ENCODE data around the gene CMTR1. TPM values are rescaled to one million over a fixed set of nuclear protein-coding genes. Genes with fewer than 3 reads are reported as not detected.

CMTR1 gene
- total and polyA plus RNA-seq, 10 of the 15 experiments (the other 5 are each of a cell fraction or from before 2014, with no cell fraction given): 2.7 to 67.0 (median 46.2) TPM

DNA sequence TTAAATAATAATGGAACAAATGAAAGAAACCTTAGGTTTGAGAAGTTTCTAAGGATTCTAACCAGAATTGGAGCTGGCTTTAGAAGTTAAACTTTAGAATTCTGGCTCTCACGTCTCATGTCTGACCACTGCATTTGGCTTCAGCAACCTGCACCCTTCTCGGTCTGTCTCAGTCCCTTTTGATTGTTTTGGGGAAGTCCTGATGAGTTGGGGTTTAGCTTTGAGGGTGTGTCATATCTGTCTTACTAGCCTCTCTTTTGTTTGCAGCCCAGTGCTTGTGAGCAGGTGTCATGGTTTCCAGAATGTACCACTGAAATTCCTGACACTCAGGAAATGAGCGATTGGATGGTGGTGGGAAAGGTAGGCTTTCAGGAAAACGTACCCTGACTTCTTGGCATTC, 17.0 kb downstream of the CMTR1 start:
- no peak overlapping the region for H3K4me3 ChIP-seq
- POLR2A ChIA-PET: no interaction called here

More for the DNA sequence above, 17.0 kb downstream of the CMTR1 start:
- intact Hi-C loops (cut with micrococcal nuclease; ENCODE audit: unreplicated experiment): no loop called here
- Histone ChIP-seq H3K36me3 (ENCODE audit: control insufficient read depth in 2 of 2, insufficient read depth in 2 of 2, low read length in 1 of 2) (peaks cover 17 to 53% of the 10 kb centered on the region in 2 experiments), H3K4me2 (ENCODE audit: control insufficient read depth, insufficient read depth) (no peak overlapping the region), H3K27ac (ENCODE audit: control insufficient read depth, insufficient read depth) (no peak overlapping the region), H3K4me1 (ENCODE audit: control insufficient read depth, insufficient read depth, low read length) (no peaks in the 10 kb centered on the region), H2AFZ (ENCODE audit: control insufficient read depth, low read depth, low read length) (no peak overlapping the region), H3K9ac (ENCODE audit: control insufficient read depth, insufficient read depth, low read length) (no peak overlapping the region), H4K20me1 (ENCODE audit: control insufficient read depth, insufficient read depth) (no peaks in the 10 kb centered on the region), H3K79me2 (ENCODE audit: control insufficient read depth, insufficient read depth, low read length) (no peaks in the 10 kb centered on the region), H3K9me3 (replicated peaks; ENCODE audit: control insufficient read depth, insufficient read depth, low read length) (no peaks in the 10 kb centered on the region), H3K27me3 (replicated peaks in 1 of 2; ENCODE audit: control insufficient read depth in 2 of 2, insufficient read depth in 2 of 2, low read length in 1 of 2) (no peaks in the 10 kb centered on the region)
- DNase-seq (ENCODE audit: low read depth, low spot score) (no peak), ATAC-seq (no peak), FAIRE-seq (no peak)
- ChIA-PET RAD21 (ENCODE audit: unreplicated experiment) (no interaction called here), CTCF (interaction anchor here (0.7 to 0.8 kb wide), 2 partner anchors 117 to 124 kb away, joined by 3 read pairs; no protein-coding TSS in a partner anchor), SMC1A (ENCODE audit: uncharacterized antibody, unreplicated experiment) (interaction anchor here (1.0 to 1.9 kb wide), 2 partner anchors 9 to 10 kb away, joined by 3 to 4 read pairs; no protein-coding TSS in a partner anchor)
- TF ChIP-seq SREBF2 (IDR thresholded peaks at IDR 0.05; ENCODE audit: low read length): no peak
- TF ChIP-seq NFYA (IDR thresholded peaks at IDR 0.05; ENCODE audit: borderline replicate concordance, low read depth, low read length): no peak
- TF ChIP-seq SIN3A (IDR thresholded peaks at IDR 0.05; ENCODE audit: low read depth, low read length): no peak
- TF ChIP-seq MYC (IDR thresholded peaks at IDR 0.05; ENCODE audit: insufficient read depth, insufficient read length, insufficient replicate concordance, low read length, severe bottlenecking): no peak
- TF ChIP-seq YBX1 (IDR thresholded peaks at IDR 0.05): no peak
- TF ChIP-seq, protein P1, sequence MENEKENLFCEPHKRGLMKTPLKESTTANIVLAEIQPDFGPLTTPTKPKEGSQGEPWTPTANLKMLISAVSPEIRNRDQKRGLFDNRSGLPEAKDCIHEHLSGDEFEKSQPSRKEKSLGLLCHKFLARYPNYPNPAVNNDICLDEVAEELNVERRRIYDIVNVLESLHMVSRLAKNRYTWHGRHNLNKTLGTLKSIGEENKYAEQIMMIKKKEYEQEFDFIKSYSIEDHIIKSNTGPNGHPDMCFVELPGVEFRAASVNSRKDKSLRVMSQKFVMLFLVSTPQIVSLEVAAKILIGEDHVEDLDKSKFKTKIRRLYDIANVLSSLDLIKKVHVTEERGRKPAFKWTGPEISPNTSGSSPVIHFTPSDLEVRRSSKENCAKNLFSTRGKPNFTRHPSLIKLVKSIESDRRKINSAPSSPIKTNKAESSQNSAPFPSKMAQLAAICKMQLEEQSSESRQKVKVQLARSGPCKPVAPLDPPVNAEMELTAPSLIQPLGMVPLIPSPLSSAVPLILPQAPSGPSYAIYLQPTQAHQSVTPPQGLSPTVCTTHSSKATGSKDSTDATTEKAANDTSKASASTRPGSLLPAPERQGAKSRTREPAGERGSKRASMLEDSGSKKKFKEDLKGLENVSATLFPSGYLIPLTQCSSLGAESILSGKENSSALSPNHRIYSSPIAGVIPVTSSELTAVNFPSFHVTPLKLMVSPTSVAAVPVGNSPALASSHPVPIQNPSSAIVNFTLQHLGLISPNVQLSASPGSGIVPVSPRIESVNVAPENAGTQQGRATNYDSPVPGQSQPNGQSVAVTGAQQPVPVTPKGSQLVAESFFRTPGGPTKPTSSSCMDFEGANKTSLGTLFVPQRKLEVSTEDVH (IDR thresholded peaks at IDR 0.05; ENCODE audit: low read depth, partially characterized antibody): no peak
- TF ChIP-seq KLF5 (IDR thresholded peaks at IDR 0.05; ENCODE audit: partially characterized antibody): no peak
- no peak for TF ChIP-seq ZSCAN29 (IDR thresholded peaks at IDR 0.05)
- TF ChIP-seq NR2C1 (IDR thresholded peaks at IDR 0.05): no peak
- no peak for TF ChIP-seq SMAD5 (IDR thresholded peaks at IDR 0.05; ENCODE audit: low read depth)
- TF ChIP-seq HDAC6 (IDR thresholded peaks at IDR 0.05; ENCODE audit: unreplicated experiment): no peak
- no peak for TF ChIP-seq WRNIP1 (IDR thresholded peaks at IDR 0.05; ENCODE audit: borderline replicate concordance, low read depth, low read length)
- TF ChIP-seq, protein P2, sequence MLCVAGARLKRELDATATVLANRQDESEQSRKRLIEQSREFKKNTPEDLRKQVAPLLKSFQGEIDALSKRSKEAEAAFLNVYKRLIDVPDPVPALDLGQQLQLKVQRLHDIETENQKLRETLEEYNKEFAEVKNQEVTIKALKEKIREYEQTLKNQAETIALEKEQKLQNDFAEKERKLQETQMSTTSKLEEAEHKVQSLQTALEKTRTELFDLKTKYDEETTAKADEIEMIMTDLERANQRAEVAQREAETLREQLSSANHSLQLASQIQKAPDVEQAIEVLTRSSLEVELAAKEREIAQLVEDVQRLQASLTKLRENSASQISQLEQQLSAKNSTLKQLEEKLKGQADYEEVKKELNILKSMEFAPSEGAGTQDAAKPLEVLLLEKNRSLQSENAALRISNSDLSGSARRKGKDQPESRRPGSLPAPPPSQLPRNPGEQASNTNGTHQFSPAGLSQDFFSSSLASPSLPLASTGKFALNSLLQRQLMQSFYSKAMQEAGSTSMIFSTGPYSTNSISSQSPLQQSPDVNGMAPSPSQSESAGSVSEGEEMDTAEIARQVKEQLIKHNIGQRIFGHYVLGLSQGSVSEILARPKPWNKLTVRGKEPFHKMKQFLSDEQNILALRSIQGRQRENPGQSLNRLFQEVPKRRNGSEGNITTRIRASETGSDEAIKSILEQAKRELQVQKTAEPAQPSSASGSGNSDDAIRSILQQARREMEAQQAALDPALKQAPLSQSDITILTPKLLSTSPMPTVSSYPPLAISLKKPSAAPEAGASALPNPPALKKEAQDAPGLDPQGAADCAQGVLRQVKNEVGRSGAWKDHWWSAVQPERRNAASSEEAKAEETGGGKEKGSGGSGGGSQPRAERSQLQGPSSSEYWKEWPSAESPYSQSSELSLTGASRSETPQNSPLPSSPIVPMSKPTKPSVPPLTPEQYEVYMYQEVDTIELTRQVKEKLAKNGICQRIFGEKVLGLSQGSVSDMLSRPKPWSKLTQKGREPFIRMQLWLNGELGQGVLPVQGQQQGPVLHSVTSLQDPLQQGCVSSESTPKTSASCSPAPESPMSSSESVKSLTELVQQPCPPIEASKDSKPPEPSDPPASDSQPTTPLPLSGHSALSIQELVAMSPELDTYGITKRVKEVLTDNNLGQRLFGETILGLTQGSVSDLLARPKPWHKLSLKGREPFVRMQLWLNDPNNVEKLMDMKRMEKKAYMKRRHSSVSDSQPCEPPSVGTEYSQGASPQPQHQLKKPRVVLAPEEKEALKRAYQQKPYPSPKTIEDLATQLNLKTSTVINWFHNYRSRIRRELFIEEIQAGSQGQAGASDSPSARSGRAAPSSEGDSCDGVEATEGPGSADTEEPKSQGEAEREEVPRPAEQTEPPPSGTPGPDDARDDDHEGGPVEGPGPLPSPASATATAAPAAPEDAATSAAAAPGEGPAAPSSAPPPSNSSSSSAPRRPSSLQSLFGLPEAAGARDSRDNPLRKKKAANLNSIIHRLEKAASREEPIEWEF (IDR thresholded peaks at IDR 0.05; ENCODE audit: insufficient replicate concordance, low read depth, low read length): no peak
- no peak for TF ChIP-seq BRCA1 (IDR thresholded peaks at IDR 0.05; ENCODE audit: low read depth, low read length)
- in situ Hi-C loops (cut with MboI): no loop called here
- no TSS peak for BruUV-seq (replicated peaks)
- WGBS (ENCODE audit: insufficient coverage, insufficient replicate concordance, low lambda C conversion rate, missing lambda C conversion rate): 45% methylated on average over 4 of the region's 4 CpGs

Measured in GM12878 (cell line).